Measurements from ENCODE around the gene DFFB. TPM values are rescaled to one million over a fixed set of nuclear protein-coding genes. Genes with fewer than 3 reads are reported as not detected.
A peak's percentile ranks its signal among the peaks of the same experiment; 100 is the strongest.

Gene DFFB
- total and polyA plus RNA-seq, 9 of the 15 experiments (the other 6 are each of a cell fraction or from before 2014, with no cell fraction given) = 2.3 to 15.8 (median 11.5) TPM

DNA sequence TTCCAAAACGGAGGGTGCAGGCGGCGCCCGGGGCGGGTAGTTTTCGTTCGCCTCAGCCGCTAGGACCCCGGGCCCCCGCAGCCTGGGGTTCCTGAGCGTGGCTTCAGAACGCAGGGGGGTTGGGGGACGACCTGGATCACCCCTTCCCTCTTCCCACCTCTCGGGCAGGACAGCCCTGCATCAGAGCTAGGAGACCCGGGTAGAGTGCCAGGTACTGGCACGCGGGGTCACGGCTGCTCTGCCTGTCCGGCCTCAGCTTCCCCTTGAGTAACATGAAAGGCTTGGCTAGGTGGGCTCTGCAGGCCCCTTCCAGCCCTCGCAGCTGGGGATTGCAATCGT, 484 bp downstream of the DFFB start (continued):
- TF ChIP-seq, protein P1, sequence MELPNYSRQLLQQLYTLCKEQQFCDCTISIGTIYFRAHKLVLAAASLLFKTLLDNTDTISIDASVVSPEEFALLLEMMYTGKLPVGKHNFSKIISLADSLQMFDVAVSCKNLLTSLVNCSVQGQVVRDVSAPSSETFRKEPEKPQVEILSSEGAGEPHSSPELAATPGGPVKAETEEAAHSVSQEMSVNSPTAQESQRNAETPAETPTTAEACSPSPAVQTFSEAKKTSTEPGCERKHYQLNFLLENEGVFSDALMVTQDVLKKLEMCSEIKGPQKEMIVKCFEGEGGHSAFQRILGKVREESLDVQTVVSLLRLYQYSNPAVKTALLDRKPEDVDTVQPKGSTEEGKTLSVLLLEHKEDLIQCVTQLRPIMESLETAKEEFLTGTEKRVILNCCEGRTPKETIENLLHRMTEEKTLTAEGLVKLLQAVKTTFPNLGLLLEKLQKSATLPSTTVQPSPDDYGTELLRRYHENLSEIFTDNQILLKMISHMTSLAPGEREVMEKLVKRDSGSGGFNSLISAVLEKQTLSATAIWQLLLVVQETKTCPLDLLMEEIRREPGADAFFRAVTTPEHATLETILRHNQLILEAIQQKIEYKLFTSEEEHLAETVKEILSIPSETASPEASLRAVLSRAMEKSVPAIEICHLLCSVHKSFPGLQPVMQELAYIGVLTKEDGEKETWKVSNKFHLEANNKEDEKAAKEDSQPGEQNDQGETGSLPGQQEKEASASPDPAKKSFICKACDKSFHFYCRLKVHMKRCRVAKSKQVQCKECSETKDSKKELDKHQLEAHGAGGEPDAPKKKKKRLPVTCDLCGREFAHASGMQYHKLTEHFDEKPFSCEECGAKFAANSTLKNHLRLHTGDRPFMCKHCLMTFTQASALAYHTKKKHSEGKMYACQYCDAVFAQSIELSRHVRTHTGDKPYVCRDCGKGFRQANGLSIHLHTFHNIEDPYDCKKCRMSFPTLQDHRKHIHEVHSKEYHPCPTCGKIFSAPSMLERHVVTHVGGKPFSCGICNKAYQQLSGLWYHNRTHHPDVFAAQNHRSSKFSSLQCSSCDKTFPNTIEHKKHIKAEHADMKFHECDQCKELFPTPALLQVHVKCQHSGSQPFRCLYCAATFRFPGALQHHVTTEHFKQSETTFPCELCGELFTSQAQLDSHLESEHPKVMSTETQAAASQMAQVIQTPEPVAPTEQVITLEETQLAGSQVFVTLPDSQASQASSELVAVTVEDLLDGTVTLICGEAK (IDR thresholded peaks at IDR 0.05) = 0 out of 2 replicates have a peak, but pooled peaks have one; percentile 12
- TF ChIP-seq, protein P1 (CRISPR knock-in tag; IDR thresholded peaks at IDR 0.05) = no peak
- TF ChIP-seq CCNT2 (IDR thresholded peaks at IDR 0.05; ENCODE audit: borderline replicate concordance, extremely low read depth, insufficient read length, low read depth, low read length) (no peak), TGIF2 (CRISPR knock-in tag; IDR thresholded peaks at IDR 0.05) (0 out of 2 replicates have a peak, but pooled peaks have one; percentile 54), FOXP1 (CRISPR knock-in tag; IDR thresholded peaks at IDR 0.05) (peak; percentile 43; the same call in 1 of the 2 replicates), ZNF239 (CRISPR knock-in tag; IDR thresholded peaks at IDR 0.05) (no peak), FOXJ2 (tag; IDR thresholded peaks at IDR 0.05) (no peak)
- TF ChIP-seq, protein P2, sequence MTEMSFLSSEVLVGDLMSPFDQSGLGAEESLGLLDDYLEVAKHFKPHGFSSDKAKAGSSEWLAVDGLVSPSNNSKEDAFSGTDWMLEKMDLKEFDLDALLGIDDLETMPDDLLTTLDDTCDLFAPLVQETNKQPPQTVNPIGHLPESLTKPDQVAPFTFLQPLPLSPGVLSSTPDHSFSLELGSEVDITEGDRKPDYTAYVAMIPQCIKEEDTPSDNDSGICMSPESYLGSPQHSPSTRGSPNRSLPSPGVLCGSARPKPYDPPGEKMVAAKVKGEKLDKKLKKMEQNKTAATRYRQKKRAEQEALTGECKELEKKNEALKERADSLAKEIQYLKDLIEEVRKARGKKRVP (CRISPR knock-in tag; IDR thresholded peaks at IDR 0.05) = no peak
- TF ChIP-seq, protein P3, sequence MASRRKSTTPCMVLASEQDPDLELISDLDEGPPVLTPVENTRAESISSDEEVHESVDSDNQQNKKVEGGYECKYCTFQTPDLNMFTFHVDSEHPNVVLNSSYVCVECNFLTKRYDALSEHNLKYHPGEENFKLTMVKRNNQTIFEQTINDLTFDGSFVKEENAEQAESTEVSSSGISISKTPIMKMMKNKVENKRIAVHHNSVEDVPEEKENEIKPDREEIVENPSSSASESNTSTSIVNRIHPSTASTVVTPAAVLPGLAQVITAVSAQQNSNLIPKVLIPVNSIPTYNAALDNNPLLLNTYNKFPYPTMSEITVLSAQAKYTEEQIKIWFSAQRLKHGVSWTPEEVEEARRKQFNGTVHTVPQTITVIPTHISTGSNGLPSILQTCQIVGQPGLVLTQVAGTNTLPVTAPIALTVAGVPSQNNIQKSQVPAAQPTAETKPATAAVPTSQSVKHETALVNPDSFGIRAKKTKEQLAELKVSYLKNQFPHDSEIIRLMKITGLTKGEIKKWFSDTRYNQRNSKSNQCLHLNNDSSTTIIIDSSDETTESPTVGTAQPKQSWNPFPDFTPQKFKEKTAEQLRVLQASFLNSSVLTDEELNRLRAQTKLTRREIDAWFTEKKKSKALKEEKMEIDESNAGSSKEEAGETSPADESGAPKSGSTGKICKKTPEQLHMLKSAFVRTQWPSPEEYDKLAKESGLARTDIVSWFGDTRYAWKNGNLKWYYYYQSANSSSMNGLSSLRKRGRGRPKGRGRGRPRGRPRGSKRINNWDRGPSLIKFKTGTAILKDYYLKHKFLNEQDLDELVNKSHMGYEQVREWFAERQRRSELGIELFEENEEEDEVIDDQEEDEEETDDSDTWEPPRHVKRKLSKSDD (conservative IDR thresholded peaks at IDR 0.05; ENCODE audit: low read length) = no peak
- TF ChIP-seq, protein P4, sequence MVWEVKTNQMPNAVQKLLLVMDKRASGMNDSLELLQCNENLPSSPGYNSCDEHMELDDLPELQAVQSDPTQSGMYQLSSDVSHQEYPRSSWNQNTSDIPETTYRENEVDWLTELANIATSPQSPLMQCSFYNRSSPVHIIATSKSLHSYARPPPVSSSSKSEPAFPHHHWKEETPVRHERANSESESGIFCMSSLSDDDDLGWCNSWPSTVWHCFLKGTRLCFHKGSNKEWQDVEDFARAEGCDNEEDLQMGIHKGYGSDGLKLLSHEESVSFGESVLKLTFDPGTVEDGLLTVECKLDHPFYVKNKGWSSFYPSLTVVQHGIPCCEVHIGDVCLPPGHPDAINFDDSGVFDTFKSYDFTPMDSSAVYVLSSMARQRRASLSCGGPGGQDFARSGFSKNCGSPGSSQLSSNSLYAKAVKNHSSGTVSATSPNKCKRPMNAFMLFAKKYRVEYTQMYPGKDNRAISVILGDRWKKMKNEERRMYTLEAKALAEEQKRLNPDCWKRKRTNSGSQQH (CRISPR knock-in tag; IDR thresholded peaks at IDR 0.05) = no peak

Data from K562 (cell line).